ENCODE data around the gene SGSM1.
"Not testable (repeated sequence)": the region's sequence is repeated elsewhere in the genome, so short reads cannot be mapped to it uniquely, and the experiment has no call there.

The SGSM1 gene

DNA sequence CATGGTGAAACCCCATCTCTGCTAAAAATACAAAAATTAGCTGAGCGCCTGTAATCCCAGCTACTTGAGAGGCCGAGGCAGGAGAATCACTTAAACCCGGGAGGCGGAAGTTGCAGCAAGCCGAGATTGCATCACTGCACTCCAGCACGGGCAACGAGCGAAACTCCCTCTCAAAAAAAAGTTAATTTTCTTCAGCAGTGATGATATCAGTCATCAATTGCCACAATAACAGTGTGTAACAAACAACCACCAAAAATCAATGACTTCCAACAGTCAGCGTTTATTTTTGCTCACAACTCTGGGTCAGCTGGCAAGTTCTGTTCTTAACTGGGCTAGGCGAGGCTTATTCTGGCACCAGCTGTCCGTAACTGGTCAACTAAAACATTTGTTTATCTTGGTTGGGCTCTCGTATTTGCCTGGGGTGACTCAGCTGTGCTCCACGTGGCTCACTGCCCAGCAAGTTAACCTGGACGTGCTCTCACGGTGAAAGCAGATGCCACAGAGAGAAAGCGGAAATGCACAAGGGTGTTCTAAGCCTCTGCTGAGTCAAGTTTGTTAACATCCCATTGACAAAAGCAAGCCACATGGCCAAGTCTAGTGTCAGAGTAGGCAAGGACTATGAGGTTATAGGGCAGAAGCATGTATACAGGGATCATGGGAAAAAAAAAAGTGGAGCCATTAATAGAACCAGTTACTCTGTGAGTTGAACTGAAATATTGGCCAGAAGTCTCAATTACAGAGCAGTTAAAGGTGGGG, 88.4 kb downstream of the SGSM1 start:
- H3K4me3 ChIP-seq (ENCODE audit: low read depth, low read length) = no peak overlapping the region
- peak; percentile 35 for DNase-seq (ENCODE audit: low read depth)
- TF ChIP-seq, protein P1, sequence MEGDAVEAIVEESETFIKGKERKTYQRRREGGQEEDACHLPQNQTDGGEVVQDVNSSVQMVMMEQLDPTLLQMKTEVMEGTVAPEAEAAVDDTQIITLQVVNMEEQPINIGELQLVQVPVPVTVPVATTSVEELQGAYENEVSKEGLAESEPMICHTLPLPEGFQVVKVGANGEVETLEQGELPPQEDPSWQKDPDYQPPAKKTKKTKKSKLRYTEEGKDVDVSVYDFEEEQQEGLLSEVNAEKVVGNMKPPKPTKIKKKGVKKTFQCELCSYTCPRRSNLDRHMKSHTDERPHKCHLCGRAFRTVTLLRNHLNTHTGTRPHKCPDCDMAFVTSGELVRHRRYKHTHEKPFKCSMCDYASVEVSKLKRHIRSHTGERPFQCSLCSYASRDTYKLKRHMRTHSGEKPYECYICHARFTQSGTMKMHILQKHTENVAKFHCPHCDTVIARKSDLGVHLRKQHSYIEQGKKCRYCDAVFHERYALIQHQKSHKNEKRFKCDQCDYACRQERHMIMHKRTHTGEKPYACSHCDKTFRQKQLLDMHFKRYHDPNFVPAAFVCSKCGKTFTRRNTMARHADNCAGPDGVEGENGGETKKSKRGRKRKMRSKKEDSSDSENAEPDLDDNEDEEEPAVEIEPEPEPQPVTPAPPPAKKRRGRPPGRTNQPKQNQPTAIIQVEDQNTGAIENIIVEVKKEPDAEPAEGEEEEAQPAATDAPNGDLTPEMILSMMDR (IDR thresholded peaks at IDR 0.05; ENCODE audit: insufficient read depth, low read depth, low read length, missing control alignments) = no peak

DNA sequence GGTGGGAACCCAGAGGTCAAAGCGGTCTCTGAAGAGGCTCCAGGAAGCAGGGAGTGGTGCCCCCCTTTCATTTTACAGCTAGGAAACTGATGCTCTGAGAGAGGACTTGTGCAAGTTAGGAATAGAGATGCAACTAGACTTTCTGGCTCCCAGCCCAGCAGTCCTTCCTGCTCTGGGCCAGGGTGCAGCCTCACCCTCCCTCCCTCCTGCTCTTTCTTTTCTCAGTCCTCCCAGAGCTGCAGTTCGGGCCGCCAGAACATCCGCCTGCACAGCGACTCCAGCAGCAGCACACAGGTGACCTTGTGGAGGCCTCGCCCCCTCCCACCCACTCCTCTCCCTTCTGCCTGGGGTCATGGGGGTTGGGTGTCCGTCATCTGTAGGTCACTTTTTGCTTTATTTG, 89.0 kb downstream of the SGSM1 start:
- peak; percentile 3 for DNase-seq (ENCODE audit: low read depth)
- no peak overlapping the region for H3K4me3 ChIP-seq (ENCODE audit: low read depth, low read length)

DNA sequence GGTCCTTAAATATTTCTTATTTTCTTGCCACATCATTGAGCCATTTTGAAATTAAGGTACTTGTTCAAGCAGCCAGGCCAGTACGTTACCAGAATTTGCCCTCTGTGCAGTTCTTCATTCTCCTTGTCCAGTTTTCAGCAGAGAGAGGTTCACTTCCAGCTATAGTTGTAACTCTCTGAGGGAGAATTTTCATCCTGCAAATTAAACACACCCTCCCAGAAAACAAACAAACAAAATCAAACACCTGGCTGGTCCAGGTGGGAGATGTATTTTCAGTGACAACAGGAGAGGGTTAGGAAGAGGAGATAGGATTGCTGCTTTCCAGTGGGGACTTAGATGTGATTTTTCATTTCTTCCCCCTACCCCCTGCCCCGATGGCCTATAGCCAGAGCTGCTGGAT, 95.4 kb downstream of the SGSM1 start:
- no peak overlapping the region for H3K4me3 ChIP-seq (ENCODE audit: low read depth, low read length)
- TF ChIP-seq, protein P1 (IDR thresholded peaks at IDR 0.05; ENCODE audit: insufficient read depth, low read depth, low read length, missing control alignments) = no peak
- DNase-seq (ENCODE audit: low read depth) = no peak

More for the DNA sequence above, 89.0 kb downstream of the SGSM1 start:
- TF ChIP-seq, protein P1 (IDR thresholded peaks at IDR 0.05; ENCODE audit: insufficient read depth, low read depth, low read length, missing control alignments) = no peak

DNA sequence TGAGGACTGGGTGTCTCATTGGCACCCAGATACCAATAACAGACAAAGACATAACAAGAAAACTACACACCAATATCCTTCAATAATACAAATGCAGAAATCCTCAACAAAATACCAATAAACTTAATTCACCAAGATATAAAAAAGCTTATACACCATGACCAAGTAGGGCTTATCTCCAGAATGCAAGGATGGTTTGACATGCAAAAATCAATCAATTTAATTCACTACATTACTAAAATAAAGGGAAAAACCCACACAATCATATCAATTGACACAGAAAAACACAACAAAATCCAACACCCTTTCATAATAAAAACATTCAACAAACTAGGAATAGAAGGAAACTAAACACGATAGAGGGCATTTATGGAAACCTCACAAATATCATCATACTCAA, 99.9 kb downstream of the SGSM1 start:
- H3K4me3 ChIP-seq (ENCODE audit: low read depth, low read length) = no peak overlapping the region
- DNase-seq (ENCODE audit: low read depth) = no peak
- TF ChIP-seq, protein P1 (IDR thresholded peaks at IDR 0.05; ENCODE audit: insufficient read depth, low read depth, low read length, missing control alignments) = no peak

DNA sequence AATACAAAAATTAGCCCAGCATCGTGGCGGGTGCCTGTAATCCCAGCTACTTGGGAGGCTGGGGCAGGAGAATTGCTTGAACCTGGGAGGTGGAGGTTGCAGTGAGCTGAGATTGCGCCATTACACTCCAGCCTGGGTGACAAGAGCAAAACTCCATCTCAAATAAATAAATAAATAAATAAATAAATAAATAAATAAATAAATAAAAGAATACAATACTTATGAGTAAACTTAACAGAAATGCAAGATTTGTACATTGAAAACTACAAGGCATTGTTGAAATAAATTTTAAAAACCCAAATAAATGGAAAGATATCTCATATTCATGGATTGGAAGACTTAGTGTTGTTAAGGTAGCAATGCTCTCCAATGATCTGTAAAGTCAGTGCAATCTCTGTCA, 101.1 kb downstream of the SGSM1 start:
- not testable (repeated sequence) for DNase-seq (ENCODE audit: low read depth); H3K4me3 ChIP-seq (ENCODE audit: low read depth, low read length)

DNA sequence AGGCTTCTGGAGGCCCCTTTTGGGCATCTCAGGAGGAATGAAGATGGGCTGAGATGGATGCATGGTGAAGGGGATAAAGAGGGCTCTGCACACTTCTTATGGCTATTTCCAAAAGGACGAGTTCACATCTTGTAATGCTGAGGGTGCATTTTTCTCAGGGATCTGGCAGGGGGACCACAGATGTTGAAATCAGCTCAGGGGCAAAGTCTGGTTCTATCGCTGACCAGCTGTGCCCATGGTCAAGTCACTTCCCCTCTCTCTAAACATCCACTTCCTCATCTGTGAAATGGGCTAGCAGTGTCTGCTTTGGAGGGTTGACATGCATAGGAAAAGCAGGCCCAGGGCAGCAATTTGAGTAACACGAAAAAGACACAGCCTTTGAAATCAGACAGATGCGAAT, 114.0 kb downstream of the SGSM1 start:
- no peak for DNase-seq (ENCODE audit: low read depth)
- TF ChIP-seq, protein P1 (IDR thresholded peaks at IDR 0.05; ENCODE audit: insufficient read depth, low read depth, low read length, missing control alignments) = no peak
- no peak overlapping the region for H3K4me3 ChIP-seq (ENCODE audit: low read depth, low read length)

DNA sequence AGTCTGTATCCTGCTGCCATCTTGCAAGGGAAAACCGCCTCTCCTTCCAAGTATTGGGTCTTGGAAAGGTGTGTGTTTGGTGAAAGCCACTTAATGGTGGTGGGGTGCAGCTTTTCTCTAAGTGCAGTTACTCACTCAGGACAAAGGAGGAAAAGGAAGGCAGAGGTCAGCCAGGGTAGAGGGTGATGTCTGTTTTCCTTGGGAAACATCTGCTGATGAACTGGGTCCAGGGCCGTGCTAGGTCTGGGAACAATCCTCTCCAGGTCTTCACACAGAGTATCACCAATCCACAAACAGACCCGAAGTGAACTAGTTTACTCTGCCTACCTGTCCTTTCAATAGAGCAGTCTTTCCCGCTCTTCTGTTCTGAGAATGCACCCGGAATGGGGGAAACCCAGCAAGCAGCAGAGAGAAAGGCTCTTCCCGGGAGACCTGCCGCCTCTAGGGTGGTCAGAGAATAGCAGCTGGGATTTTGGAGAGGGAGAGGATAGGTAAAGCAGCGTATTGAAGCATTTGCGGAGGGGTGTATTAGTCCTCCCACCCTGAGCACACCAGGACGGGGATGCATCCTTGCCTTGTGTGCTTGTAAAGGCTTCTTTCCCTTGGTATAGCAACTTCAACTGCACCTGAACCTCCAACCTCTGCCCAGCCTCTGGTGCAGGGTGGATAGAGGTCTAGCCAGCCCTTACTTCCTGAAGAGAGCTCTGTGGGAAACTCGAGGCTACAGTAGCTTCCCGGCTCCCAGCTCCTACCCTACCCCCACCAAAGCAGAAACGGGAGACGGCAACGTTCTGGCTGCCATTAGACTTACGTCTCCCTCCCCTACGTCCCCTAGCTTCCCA, 119.8 kb downstream of the SGSM1 start:
- no peak overlapping the region for H3K4me3 ChIP-seq (ENCODE audit: low read depth, low read length)
- no peak for DNase-seq (ENCODE audit: low read depth)
- TF ChIP-seq, protein P1 (IDR thresholded peaks at IDR 0.05; ENCODE audit: insufficient read depth, low read depth, low read length, missing control alignments) = no peak

All from GM12865 (cell line).